HepG2 (cell line): ENCODE measurements around the gene COX7A1. TPM values are rescaled to one million over a fixed set of nuclear protein-coding genes. Genes with fewer than 3 reads are reported as not detected.

Experiments used
- CAMTA2 ChIP-seq: sonication (generic); formaldehyde crosslinking; IDR thresholded peaks from 2 replicates; pipeline ENCODE4 v1.4.0; 2020; ENCODE audit warnings: mild to moderate bottlenecking, missing genetic modification reagents, borderline replicate concordance
- CREB1 ChIP-seq, 2 experiments: fragments of 450-650 bp in 1 of 2; IDR thresholded peaks; 2 replicates each; pipeline ENCODE4 v1.6.1; 2016 to 2017; ENCODE audit warnings: control low read depth in 1 of 2, mild to moderate bottlenecking in 1 of 2, missing compliant biosample characterization in 1 of 2, missing genetic modification characterization in 1 of 2
- FOXP1 ChIP-seq, 2 experiments: fragments of 450-650 bp in 1 of 2; IDR thresholded peaks; 2 replicates each; pipeline ENCODE4 v1.6.1; 2017 to 2018; ENCODE audit warnings: antibody characterized with exemption in 1 of 2
- HNRNPL ChIP-seq: fragments of 200-400 bp; formaldehyde crosslinking; IDR thresholded peaks from 2 replicates; pipeline ENCODE4 v1.6.1; 2017; ENCODE audit warnings: mild to moderate bottlenecking, low read depth, low read length
- KDM2A ChIP-seq: sonication (generic); formaldehyde crosslinking; IDR thresholded peaks from 2 replicates; pipeline ENCODE4 v1.4.0; 2020; ENCODE audit warnings: low read depth, missing genetic modification reagents, borderline replicate concordance
- KMT2A ChIP-seq: sonication (generic); formaldehyde crosslinking; IDR thresholded peaks from 2 replicates; pipeline ENCODE4 v1.4.0; 2020; ENCODE audit warnings: missing genetic modification reagents
- NFIC ChIP-seq: IDR thresholded peaks from 2 replicates; pipeline ENCODE4 v1.6.1; 2012; ENCODE audit warnings: mild to moderate bottlenecking, low read length, inconsistent platforms
- U2AF1 ChIP-seq: fragments of 200-400 bp; formaldehyde crosslinking; optimal IDR thresholded peaks from 2 replicates; pipeline ENCODE3; 2017; ENCODE audit warnings: mild to moderate bottlenecking, low read depth, low read length
- ZMYM4 ChIP-seq: sonication (generic); formaldehyde crosslinking; IDR thresholded peaks from 2 replicates; pipeline ENCODE4 v1.8.1; 2023; ENCODE audit warnings: mild to moderate bottlenecking, missing genetic modification reagents
- ZNF234 ChIP-seq: sonication (generic); formaldehyde crosslinking; conservative IDR thresholded peaks from 2 replicates; pipeline ENCODE4 v1.5.1; 2020; ENCODE audit warnings: mild to moderate bottlenecking, missing genetic modification reagents
- ZNF496 ChIP-seq: sonication (generic); formaldehyde crosslinking; IDR thresholded peaks from 2 replicates; pipeline ENCODE4 v1.8.1; 2023; ENCODE audit warnings: mild to moderate bottlenecking, moderate library complexity, missing genetic modification reagents; ENCODE audit not compliant: insufficient replicate concordance
- polyA plus RNA-seq, 8 experiments: library from polyadenylated mRNA; depleted of rRNA in 3 of 8; stranded (reverse) in 7 of 8; unstranded in 1 of 8; fragments of >200 nt; fragmentation: Illumina TruSeq in 4 of 8; extraction: Trizol in 4 of 8; gene quantifications; 2 replicates each; pipeline versions ENCODE4 v1.2.1 to v1.2.3, GENCODE V29; 2011 to 2016; ENCODE audit warnings: low read depth in 4 of 8, missing spikeins in 1 of 8, mixed read lengths in 1 of 8; ENCODE audit not compliant: insufficient read depth in 1 of 8
- total RNA-seq, 5 experiments: library from RNA; depleted of rRNA; stranded (reverse); fragments of >200 nt; fragmentation: Illumina TruSeq; extraction: Trizol; gene quantifications; 2 replicates each; pipeline ENCODE4 v1.2.3, GENCODE V29; 2016; ENCODE audit warnings: low read depth in 1 of 5
- TF ChIP-seq, protein P1 (sequence below): sonication (generic); formaldehyde crosslinking; IDR thresholded peaks from 2 replicates; pipeline ENCODE4 v1.5.1; 2020; ENCODE audit warnings: mild to moderate bottlenecking, moderate library complexity, missing genetic modification reagents
- TF ChIP-seq, protein P2 (sequence below): sonication (generic); formaldehyde crosslinking; IDR thresholded peaks from 2 replicates; pipeline ENCODE4 v1.5.1; 2020; ENCODE audit warnings: mild to moderate bottlenecking, missing genetic modification reagents, borderline replicate concordance
- TF ChIP-seq, protein P3 (sequence below): IDR thresholded peaks from 2 replicates; pipeline ENCODE4 v1.6.1; 2018; ENCODE audit warnings: missing genetic modification reagents, mild to moderate bottlenecking, missing compliant biosample characterization
- TF ChIP-seq, protein P4 (sequence below): sonication (generic); formaldehyde crosslinking; IDR thresholded peaks from one replicate; pipeline ENCODE4 v1.5.1; 2020; ENCODE audit warnings: mild to moderate bottlenecking, missing genetic modification reagents; ENCODE audit errors: not compliant biosample characterization

COX7A1 gene
- total and polyA plus RNA-seq, 2 of the 13 experiments (the other 11 are each of a cell fraction or from before 2014, with no cell fraction given), result not detected

DNA sequence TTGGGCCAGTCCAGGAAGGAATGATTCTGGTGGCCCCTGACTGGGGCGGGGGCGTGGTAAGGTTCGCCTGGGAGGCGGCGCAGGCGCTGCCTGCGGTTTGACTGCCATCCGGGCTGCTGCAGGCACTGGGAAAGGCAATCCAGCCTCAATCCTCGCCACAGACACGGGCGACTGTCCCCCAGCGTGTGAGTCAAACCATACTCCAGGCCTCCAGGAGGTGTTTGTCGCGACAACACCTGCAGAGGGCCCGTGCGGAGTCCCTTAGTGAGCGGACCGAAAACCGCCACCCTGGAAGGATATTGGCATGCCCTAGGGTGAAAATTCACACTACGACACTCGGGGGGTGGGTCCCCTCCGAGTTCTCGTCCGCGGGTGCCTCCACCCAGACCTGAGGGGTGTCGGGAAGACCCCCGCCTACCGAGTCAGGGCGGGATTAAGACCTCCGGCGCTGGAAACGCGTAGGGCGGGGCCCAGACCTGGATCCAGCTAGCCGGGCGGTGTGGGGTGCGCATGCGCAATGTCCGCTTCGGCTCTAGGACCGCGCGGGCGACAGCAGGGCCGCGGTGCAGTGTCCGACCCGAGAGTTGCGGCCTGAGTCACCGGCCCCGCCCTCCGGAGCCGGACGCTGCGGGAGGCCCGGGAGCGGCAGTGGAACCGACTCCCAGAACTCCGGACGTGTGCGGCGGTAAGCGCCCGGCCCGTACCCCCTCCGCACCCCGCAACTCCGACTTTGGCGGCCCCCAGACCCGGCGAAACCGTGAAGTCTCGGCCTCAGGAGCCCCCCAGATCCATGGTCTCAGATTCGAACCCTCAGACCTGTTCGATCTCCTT is 12.6 kb downstream of the COX7A1 start, which contains the start of gene CAPNS1 (continued):
- TF ChIP-seq ZMYM4 (CRISPR knock-in tag), result peak; percentile 92
- TF ChIP-seq KMT2A (CRISPR knock-in tag), result no peak
- TF ChIP-seq, protein P1, sequence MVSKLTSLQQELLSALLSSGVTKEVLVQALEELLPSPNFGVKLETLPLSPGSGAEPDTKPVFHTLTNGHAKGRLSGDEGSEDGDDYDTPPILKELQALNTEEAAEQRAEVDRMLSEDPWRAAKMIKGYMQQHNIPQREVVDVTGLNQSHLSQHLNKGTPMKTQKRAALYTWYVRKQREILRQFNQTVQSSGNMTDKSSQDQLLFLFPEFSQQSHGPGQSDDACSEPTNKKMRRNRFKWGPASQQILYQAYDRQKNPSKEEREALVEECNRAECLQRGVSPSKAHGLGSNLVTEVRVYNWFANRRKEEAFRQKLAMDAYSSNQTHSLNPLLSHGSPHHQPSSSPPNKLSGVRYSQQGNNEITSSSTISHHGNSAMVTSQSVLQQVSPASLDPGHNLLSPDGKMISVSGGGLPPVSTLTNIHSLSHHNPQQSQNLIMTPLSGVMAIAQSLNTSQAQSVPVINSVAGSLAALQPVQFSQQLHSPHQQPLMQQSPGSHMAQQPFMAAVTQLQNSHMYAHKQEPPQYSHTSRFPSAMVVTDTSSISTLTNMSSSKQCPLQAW (CRISPR knock-in tag), result peak; percentile 28; the same call in 1 of the 2 replicates
- TF ChIP-seq CREB1 (IDR thresholded peaks at IDR 0.05), result peak; percentile 58
- TF ChIP-seq CREB1 (CRISPR knock-in tag; IDR thresholded peaks at IDR 0.05), result 0 out of 2 replicates have a peak, but pooled peaks have one; percentile 40
- TF ChIP-seq CAMTA2, result no peak; the same call in 1 of the 2 replicates
- TF ChIP-seq, protein P2, sequence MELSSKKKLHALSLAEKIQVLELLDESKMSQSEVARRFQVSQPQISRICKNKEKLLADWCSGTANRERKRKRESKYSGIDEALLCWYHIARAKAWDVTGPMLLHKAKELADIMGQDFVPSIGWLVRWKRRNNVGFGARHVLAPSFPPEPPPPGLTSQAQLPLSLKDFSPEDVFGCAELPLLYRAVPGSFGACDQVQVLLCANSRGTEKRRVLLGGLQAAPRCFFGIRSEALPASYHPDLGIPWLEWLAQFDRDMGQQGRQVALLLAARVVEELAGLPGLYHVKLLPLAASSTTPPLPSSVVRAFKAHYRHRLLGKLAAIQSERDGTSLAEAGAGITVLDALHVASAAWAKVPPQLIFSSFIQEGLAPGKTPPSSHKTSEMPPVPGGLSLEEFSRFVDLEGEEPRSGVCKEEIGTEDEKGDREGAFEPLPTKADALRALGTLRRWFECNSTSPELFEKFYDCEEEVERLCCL (CRISPR knock-in tag), result no peak
- TF ChIP-seq NFIC, result no peak
- TF ChIP-seq U2AF1, result no peak
- TF ChIP-seq, protein P3, sequence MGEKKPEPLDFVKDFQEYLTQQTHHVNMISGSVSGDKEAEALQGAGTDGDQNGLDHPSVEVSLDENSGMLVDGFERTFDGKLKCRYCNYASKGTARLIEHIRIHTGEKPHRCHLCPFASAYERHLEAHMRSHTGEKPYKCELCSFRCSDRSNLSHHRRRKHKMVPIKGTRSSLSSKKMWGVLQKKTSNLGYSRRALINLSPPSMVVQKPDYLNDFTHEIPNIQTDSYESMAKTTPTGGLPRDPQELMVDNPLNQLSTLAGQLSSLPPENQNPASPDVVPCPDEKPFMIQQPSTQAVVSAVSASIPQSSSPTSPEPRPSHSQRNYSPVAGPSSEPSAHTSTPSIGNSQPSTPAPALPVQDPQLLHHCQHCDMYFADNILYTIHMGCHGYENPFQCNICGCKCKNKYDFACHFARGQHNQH, result peak; percentile 93
- no peak for TF ChIP-seq HNRNPL
- TF ChIP-seq FOXP1 (IDR thresholded peaks at IDR 0.05), result no peak
- TF ChIP-seq FOXP1 (CRISPR knock-in tag; IDR thresholded peaks at IDR 0.05), result no peak; the same call in 1 of the 2 replicates
- TF ChIP-seq, protein P4, sequence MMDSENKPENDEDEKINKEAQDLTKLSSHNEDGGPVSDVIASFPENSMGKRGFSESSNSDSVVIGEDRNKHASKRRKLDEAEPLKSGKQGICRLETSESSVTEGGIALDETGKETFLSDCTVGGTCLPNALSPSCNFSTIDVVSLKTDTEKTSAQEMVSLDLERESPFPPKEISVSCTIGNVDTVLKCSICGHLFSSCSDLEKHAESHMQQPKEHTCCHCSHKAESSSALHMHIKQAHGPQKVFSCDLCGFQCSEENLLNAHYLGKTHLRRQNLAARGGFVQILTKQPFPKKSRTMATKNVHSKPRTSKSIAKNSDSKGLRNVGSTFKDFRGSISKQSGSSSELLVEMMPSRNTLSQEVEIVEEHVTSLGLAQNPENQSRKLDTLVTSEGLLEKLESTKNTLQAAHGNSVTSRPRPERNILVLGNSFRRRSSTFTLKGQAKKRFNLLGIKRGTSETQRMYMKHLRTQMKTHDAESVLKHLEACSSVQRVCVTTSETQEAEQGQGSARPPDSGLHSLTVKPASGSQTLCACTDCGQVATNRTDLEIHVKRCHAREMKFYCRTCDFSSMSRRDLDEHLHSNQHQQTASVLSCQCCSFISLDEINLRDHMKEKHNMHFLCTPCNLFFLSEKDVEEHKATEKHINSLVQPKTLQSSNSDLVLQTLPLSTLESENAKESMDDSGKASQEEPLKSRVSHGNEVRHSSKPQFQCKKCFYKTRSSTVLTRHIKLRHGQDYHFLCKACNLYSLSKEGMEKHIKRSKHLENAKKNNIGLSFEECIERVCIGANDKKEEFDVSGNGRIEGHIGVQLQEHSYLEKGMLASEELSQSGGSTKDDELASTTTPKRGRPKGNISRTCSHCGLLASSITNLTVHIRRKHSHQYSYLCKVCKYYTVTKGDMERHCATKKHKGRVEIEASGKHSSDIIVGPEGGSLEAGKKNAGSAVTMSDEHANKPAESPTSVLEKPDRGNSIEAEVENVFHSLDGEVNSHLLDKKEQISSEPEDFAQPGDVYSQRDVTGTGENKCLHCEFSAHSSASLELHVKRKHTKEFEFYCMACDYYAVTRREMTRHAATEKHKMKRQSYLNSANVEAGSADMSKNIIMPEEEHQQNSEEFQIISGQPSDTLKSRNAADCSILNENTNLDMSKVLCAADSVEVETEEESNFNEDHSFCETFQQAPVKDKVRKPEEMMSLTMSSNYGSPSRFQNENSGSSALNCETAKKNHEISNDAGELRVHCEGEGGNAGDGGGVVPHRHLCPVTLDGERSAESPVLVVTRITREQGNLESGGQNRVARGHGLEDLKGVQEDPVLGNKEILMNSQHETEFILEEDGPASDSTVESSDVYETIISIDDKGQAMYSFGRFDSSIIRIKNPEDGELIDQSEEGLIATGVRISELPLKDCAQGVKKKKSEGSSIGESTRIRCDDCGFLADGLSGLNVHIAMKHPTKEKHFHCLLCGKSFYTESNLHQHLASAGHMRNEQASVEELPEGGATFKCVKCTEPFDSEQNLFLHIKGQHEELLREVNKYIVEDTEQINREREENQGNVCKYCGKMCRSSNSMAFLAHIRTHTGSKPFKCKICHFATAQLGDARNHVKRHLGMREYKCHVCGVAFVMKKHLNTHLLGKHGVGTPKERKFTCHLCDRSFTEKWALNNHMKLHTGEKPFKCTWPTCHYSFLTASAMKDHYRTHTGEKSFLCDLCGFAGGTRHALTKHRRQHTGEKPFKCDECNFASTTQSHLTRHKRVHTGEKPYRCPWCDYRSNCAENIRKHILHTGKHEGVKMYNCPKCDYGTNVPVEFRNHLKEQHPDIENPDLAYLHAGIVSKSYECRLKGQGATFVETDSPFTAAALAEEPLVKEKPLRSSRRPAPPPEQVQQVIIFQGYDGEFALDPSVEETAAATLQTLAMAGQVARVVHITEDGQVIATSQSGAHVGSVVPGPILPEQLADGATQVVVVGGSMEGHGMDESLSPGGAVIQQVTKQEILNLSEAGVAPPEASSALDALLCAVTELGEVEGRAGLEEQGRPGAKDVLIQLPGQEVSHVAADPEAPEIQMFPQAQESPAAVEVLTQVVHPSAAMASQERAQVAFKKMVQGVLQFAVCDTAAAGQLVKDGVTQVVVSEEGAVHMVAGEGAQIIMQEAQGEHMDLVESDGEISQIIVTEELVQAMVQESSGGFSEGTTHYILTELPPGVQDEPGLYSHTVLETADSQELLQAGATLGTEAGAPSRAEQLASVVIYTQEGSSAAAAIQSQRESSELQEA (CRISPR knock-in tag), result no peak
- TF ChIP-seq ZNF234, result no peak
- peak; percentile 97 for TF ChIP-seq KDM2A (CRISPR knock-in tag)
- TF ChIP-seq ZNF496 (CRISPR knock-in tag), result no peak
